Parathyroid adenoma (tissue), 2 donors: ENCODE data around the gene CHRD.

ENCODE experiments used
- H2AFZ ChIP-seq: fragments of 300-600 bp; sonication (generic); one replicate; pipeline ENCODE4 v1.7.0; 2017; ENCODE audit warnings: antibody characterized with exemption, mild to moderate bottlenecking
- H3K27ac ChIP-seq: fragments of 300-600 bp; sonication (generic); one replicate; pipeline ENCODE4 v1.7.0; 2017
- H3K27me3 ChIP-seq: fragments of 300-600 bp; sonication (generic); one replicate; pipeline ENCODE4 v1.7.0; 2017; ENCODE audit warnings: low read length; ENCODE audit not compliant: control insufficient read depth, insufficient read depth
- H3K36me3 ChIP-seq: fragments of 300-600 bp; sonication (generic); one replicate; pipeline ENCODE4 v1.7.0; 2017; ENCODE audit warnings: low read length; ENCODE audit not compliant: control insufficient read depth, insufficient read depth
- H3K4me1 ChIP-seq: fragments of 300-600 bp; sonication (generic); one replicate; pipeline ENCODE4 v1.7.0; 2017; ENCODE audit warnings: control low read depth
- H3K4me2 ChIP-seq: fragments of 300-600 bp; sonication (generic); one replicate; pipeline ENCODE4 v1.7.0; 2017; ENCODE audit warnings: low read length
- H3K4me3 ChIP-seq: fragments of 300-600 bp; sonication (generic); one replicate; pipeline ENCODE4 v1.7.0; 2017; ENCODE audit warnings: low read depth, low read length
- H3K79me2 ChIP-seq: fragments of 300-600 bp; sonication (generic); one replicate; pipeline ENCODE4 v1.7.0; 2017; ENCODE audit warnings: control low read depth
- H3K9ac ChIP-seq: fragments of 300-600 bp; sonication (generic); one replicate; pipeline ENCODE4 v1.7.0; 2017; ENCODE audit warnings: mild to moderate bottlenecking
- H3K9me3 ChIP-seq: fragments of 300-600 bp; sonication (generic); one replicate; pipeline ENCODE4 v1.7.0; 2017; ENCODE audit warnings: low read length; ENCODE audit not compliant: control insufficient read depth
- CTCF ChIP-seq: fragments of 300-600 bp; sonication (generic); IDR thresholded peaks from one replicate; pipeline ENCODE4 v1.7.0; 2017; ENCODE audit warnings: antibody characterized with exemption, mild to moderate bottlenecking
- donor health status: primary hyperparathyroidism.

The CHRD gene

GRCh38 chr3:184357248-184358123 is 22.4 kb upstream of the CHRD start:
- no peak overlapping the region for H3K27ac ChIP-seq
- TF ChIP-seq CTCF, result no peak
- H3K4me2 ChIP-seq, result no peak overlapping the region
- no peaks in the 10 kb centered on the region for H3K9me3 ChIP-seq
- no peaks in the 10 kb centered on the region for H3K36me3 ChIP-seq
- no peak overlapping the region for H3K4me3 ChIP-seq
- peaks cover 3% of the 10 kb centered on the region for H3K79me2 ChIP-seq
- no peaks in the 10 kb centered on the region for H3K27me3 ChIP-seq
- H3K4me1 ChIP-seq, result peaks cover 4% of the 10 kb centered on the region
- no peak overlapping the region for H2AFZ ChIP-seq
- no peak overlapping the region for H3K9ac ChIP-seq

GRCh38 chr3:184358124-184358767 is 21.6 kb upstream of the CHRD start:
- Histone ChIP-seq H3K9me3 (no peaks in the 10 kb centered on the region), H3K4me3 (no peak overlapping the region), H3K4me2 (no peak overlapping the region), H3K27ac (no peak overlapping the region), H3K9ac (no peak overlapping the region), H3K4me1 (peaks cover 4% of the 10 kb centered on the region), H3K79me2 (peaks cover 3% of the 10 kb centered on the region), H2AFZ (no peak overlapping the region), H3K36me3 (no peaks in the 10 kb centered on the region), H3K27me3 (no peaks in the 10 kb centered on the region)
- no peak for TF ChIP-seq CTCF

GRCh38 chr3:184358921-184359350 is 20.9 kb upstream of the CHRD start:
- Histone ChIP-seq H3K4me1 (peaks cover 7% of the 10 kb centered on the region), H3K27me3 (no peaks in the 10 kb centered on the region), H3K27ac (no peak overlapping the region), H3K4me2 (no peak overlapping the region), H3K36me3 (no peaks in the 10 kb centered on the region), H3K4me3 (no peak overlapping the region), H2AFZ (no peak overlapping the region), H3K9me3 (no peaks in the 10 kb centered on the region), H3K79me2 (peaks cover 8% of the 10 kb centered on the region), H3K9ac (no peak overlapping the region)
- no peak for TF ChIP-seq CTCF

GRCh38 chr3:184359610-184360009 is 20.2 kb upstream of the CHRD start:
- peaks cover 12% of the 10 kb centered on the region for H3K79me2 ChIP-seq
- H3K9ac ChIP-seq, result no peak overlapping the region
- TF ChIP-seq CTCF, result no peak
- H2AFZ ChIP-seq, result no peak overlapping the region
- H3K4me1 ChIP-seq, result peaks cover 14% of the 10 kb centered on the region
- no peak overlapping the region for H3K4me3 ChIP-seq
- H3K27me3 ChIP-seq, result no peaks in the 10 kb centered on the region
- H3K9me3 ChIP-seq, result no peaks in the 10 kb centered on the region
- H3K36me3 ChIP-seq, result no peaks in the 10 kb centered on the region
- H3K27ac ChIP-seq, result no peak overlapping the region
- H3K4me2 ChIP-seq, result no peak overlapping the region
